H9 (cell line): Measurements from ENCODE around the gene SLC35B2. TPM values are rescaled to one million over a fixed set of nuclear protein-coding genes. Genes with fewer than 3 reads are reported as not detected.

Experiments used
- DNase-seq: peaks from one replicate; pipeline ENCODE4 v3.0.0-alpha.2; 2017
- H2AFZ ChIP-seq: one replicate; pipeline ENCODE4 v1.6.1; 2013; ENCODE audit warnings: mild to moderate bottlenecking, low read length, control low read depth, moderate library complexity
- H2AK5ac ChIP-seq: 2 replicates; pipeline ENCODE4 v1.6.1; 2013; ENCODE audit warnings: low read length, control low read depth, mixed read lengths; ENCODE audit not compliant: insufficient read length
- H2BK120ac ChIP-seq: one replicate; pipeline ENCODE4 v1.6.1; 2013; ENCODE audit warnings: low read depth, mild to moderate bottlenecking, low read length, control low read depth, inconsistent platforms; ENCODE audit not compliant: poor library complexity, severe bottlenecking
- H2BK12ac ChIP-seq: 2 replicates; pipeline ENCODE4 v1.6.1; 2013; ENCODE audit warnings: low read length, control low read depth, mixed read lengths, low read depth; ENCODE audit not compliant: insufficient read length
- H2BK15ac ChIP-seq: 2 replicates; pipeline ENCODE4 v1.6.1; 2013; ENCODE audit warnings: low read depth, low read length, control low read depth
- H2BK20ac ChIP-seq: one replicate; pipeline ENCODE4 v1.6.1; 2013; ENCODE audit warnings: low read depth, mild to moderate bottlenecking, low read length, control low read depth, inconsistent platforms; ENCODE audit not compliant: poor library complexity, severe bottlenecking
- H2BK5ac ChIP-seq: 2 replicates; pipeline ENCODE4 v1.6.1; 2013; ENCODE audit warnings: low read length, control low read depth, mixed read lengths; ENCODE audit not compliant: insufficient read length
- H3K14ac ChIP-seq: 2 replicates; pipeline ENCODE4 v1.6.1; 2013; ENCODE audit warnings: low read length, control low read depth; ENCODE audit not compliant: insufficient read depth
- H3K18ac ChIP-seq: 2 replicates; pipeline ENCODE4 v1.6.1; 2013; ENCODE audit warnings: low read depth, mild to moderate bottlenecking, mixed read lengths, low read length, control low read depth; ENCODE audit not compliant: insufficient read length
- H3K23ac ChIP-seq: 2 replicates; pipeline ENCODE4 v1.6.1; 2013; ENCODE audit warnings: low read length, control low read depth, mixed read lengths, low read depth; ENCODE audit not compliant: insufficient read length
- H3K23me2 ChIP-seq: 2 replicates; pipeline ENCODE4 v1.6.1; 2013; ENCODE audit warnings: low read depth, mild to moderate bottlenecking, mixed read lengths, low read length, control low read depth; ENCODE audit not compliant: insufficient read length, poor library complexity, severe bottlenecking
- H3K27ac ChIP-seq: 2 replicates; pipeline ENCODE4 v1.5.1; 2013; ENCODE audit warnings: low read length, control low read depth, mixed read lengths, low read depth; ENCODE audit not compliant: insufficient read length
- H3K27me3 ChIP-seq: 2 replicates; pipeline ENCODE4 v1.6.1; 2013; ENCODE audit warnings: low read length, control low read depth, inconsistent platforms; ENCODE audit not compliant: insufficient read depth
- H3K4ac ChIP-seq: 2 replicates; pipeline ENCODE4 v1.6.1; 2013; ENCODE audit warnings: low read depth, mild to moderate bottlenecking, control low read depth, inconsistent platforms, low read length, moderate library complexity
- H3K4me1 ChIP-seq: 2 replicates; pipeline ENCODE4 v1.6.1; 2013; ENCODE audit warnings: low read length, control low read depth, inconsistent platforms; ENCODE audit not compliant: insufficient read depth
- H3K4me2 ChIP-seq: 2 replicates; pipeline ENCODE4 v1.6.1; 2013; ENCODE audit warnings: low read length, control low read depth, mixed read lengths; ENCODE audit not compliant: insufficient read length, insufficient read depth
- H3K56ac ChIP-seq: 2 replicates; pipeline ENCODE4 v1.6.1; 2013; ENCODE audit warnings: low read depth, mild to moderate bottlenecking, mixed read lengths, low read length, control low read depth; ENCODE audit not compliant: insufficient read length
- H3K79me1 ChIP-seq: 2 replicates; pipeline ENCODE4 v1.6.1; 2013; ENCODE audit warnings: low read depth, mild to moderate bottlenecking, moderate library complexity, low read length, control low read depth, inconsistent platforms; ENCODE audit not compliant: insufficient read depth, poor library complexity, severe bottlenecking
- H3K79me2 ChIP-seq: 2 replicates; pipeline ENCODE4 v1.6.1; 2013; ENCODE audit warnings: low read length, control low read depth, inconsistent platforms; ENCODE audit not compliant: insufficient read depth
- H3K9ac ChIP-seq: 2 replicates; pipeline ENCODE4 v1.6.1; 2013; ENCODE audit warnings: low read length, control low read depth, mixed read lengths; ENCODE audit not compliant: insufficient read length; ENCODE audit errors: extremely low read depth
- H3K9me3 ChIP-seq: one replicate; pipeline ENCODE4 v1.6.1; 2013; ENCODE audit warnings: low read depth, low read length, inconsistent platforms; ENCODE audit not compliant: control insufficient read depth
- H3T11ph ChIP-seq: one replicate; pipeline ENCODE4 v1.6.1; 2013; ENCODE audit warnings: mild to moderate bottlenecking, low read length, control low read depth, inconsistent platforms
- H4K20me1 ChIP-seq: one replicate; pipeline ENCODE4 v1.6.1; 2013; ENCODE audit not compliant: control insufficient read depth, insufficient read length, insufficient read depth
- H4K5ac ChIP-seq: 2 replicates; pipeline ENCODE4 v1.6.1; 2013; ENCODE audit warnings: low read depth, mild to moderate bottlenecking, mixed read lengths, low read length, control low read depth; ENCODE audit not compliant: insufficient read length
- H4K8ac ChIP-seq: replicated peaks from 2 replicates; pipeline ENCODE4 v1.6.1; 2013; ENCODE audit warnings: low read length, control low read depth, mixed read lengths, low read depth; ENCODE audit not compliant: insufficient read length
- H4K91ac ChIP-seq: 2 replicates; pipeline ENCODE4 v1.6.1; 2013; ENCODE audit warnings: low read depth, mild to moderate bottlenecking, moderate library complexity, mixed read lengths, low read length, control low read depth; ENCODE audit not compliant: insufficient read length
- H3K27ac Mint-ChIP-seq, 3 experiments: 2 replicates in 2 of 3; 3 replicates in 1 of 3; pipeline ENCODE4 v1.8.0; 2020 to 2021; ENCODE audit warnings: mixed read lengths in 3 of 3, mild to moderate bottlenecking in 1 of 3, moderate library complexity in 1 of 3
- H3K27me3 Mint-ChIP-seq: 2 replicates; pipeline ENCODE4 v1.8.0; 2021; ENCODE audit warnings: low read depth, mild to moderate bottlenecking, moderate library complexity, mixed read lengths
- H3K36me3 Mint-ChIP-seq, 3 experiments: 2 replicates in 2 of 3; 3 replicates in 1 of 3; pipeline ENCODE4 v1.8.0; 2020 to 2021; ENCODE audit warnings: low read depth in 3 of 3, mixed read lengths in 3 of 3; ENCODE audit not compliant: insufficient read depth in 1 of 3
- H3K4me1 Mint-ChIP-seq, 2 experiments: 2 replicates each; pipeline ENCODE4 v1.8.0; 2020; ENCODE audit warnings: mixed read lengths in 2 of 2
- H3K4me3 Mint-ChIP-seq, 2 experiments: 2 replicates in 1 of 2; 3 replicates in 1 of 2; pipeline ENCODE4 v1.8.0; 2020 to 2021; ENCODE audit warnings: mild to moderate bottlenecking in 2 of 2, mixed read lengths in 2 of 2, moderate library complexity in 1 of 2
- H3K9me3 Mint-ChIP-seq, 2 experiments: 2 replicates in 1 of 2; 3 replicates in 1 of 2; pipeline ENCODE4 v1.8.0; 2020; ENCODE audit warnings: mild to moderate bottlenecking in 2 of 2, mixed read lengths in 2 of 2, moderate library complexity in 1 of 2
- WGBS: extraction: QIAGEN DNeasy Blood & Tissue Kit; methylation state at CpG from one replicate; pipeline ENCODE4 v1.1.7; 2013; ENCODE audit warnings: missing lambda C conversion rate, low lambda C conversion rate, mixed read lengths; ENCODE audit not compliant: insufficient read length; ENCODE audit errors: extremely low coverage; 5-methylcytosine and 5-hydroxymethylcytosine counted together
- total RNA-seq: library from RNA; stranded (reverse); gene quantifications from 2 replicates; pipeline ENCODE4 v1.2.1, GENCODE V29; 2021
- TF ChIP-seq, protein P1 (sequence below): fragments of 200-600 bp; sonication (generic); conservative IDR thresholded peaks from 3 replicates; pipeline ENCODE4 v1.8.0; 2021; ENCODE audit warnings: antibody characterized with exemption, mild to moderate bottlenecking

The SLC35B2 gene
- total RNA-seq, 1 experiment from 2014 or later: 34.5 TPM

GRCh38 chr6:44221961-44222335 is 35.4 kb downstream of the SLC35B2 start:
- Histone ChIP-seq H2AFZ (no peak overlapping the region), H4K20me1 (peaks cover 2% of the 10 kb centered on the region), H3K27me3 (no peaks in the 10 kb centered on the region), H2BK20ac (no peak overlapping the region), H3K18ac (no peak overlapping the region), H2BK5ac (no peak overlapping the region), H2BK15ac (no peak overlapping the region), H3K79me2 (peaks cover 17% of the 10 kb centered on the region; the same call in 1 of the 2 replicates), H3K4me1 (peaks cover 24% of the 10 kb centered on the region; the same call in 1 of the 2 replicates), H2AK5ac (no peak overlapping the region), H3K14ac (no peak overlapping the region), H4K91ac (no peak overlapping the region), H3K27ac (no peak overlapping the region), H3K9ac (no peak overlapping the region), H3K9me3 (no peaks in the 10 kb centered on the region), H3K79me1 (peaks cover 17% of the 10 kb centered on the region), H2BK12ac (no peak overlapping the region), H3K56ac (no peak overlapping the region), H3T11ph (no peak overlapping the region), H3K23me2 (peaks cover 22% of the 10 kb centered on the region), H3K4me2 (no peak overlapping the region), H4K5ac (no peak overlapping the region), H4K8ac (no peak overlapping the region), H3K4ac (no peak overlapping the region), H3K23ac (no peak overlapping the region), H2BK120ac (no peak overlapping the region)
- DNase-seq: no peak
- Mint-ChIP-seq H3K27me3 (peaks cover 3% of the 10 kb centered on the region), H3K36me3 (peaks cover 0 to 3% (median 2%) of the 10 kb centered on the region in 3 experiments; a peak in 3 of 7 replicates), H3K4me1 (peaks cover 70% of the 10 kb centered on the region in 2 experiments), H3K9me3 (no peaks in the 10 kb centered on the region; a peak in 1 of 5 replicates), H3K4me3 (peak overlapping the region in 1 of 2 experiments; percentile 96; a peak in 3 of 5 replicates), H3K27ac (peak overlapping the region in 1 of 3 experiments; percentile 62; a peak in 2 of 7 replicates)
- TF ChIP-seq, protein P1, sequence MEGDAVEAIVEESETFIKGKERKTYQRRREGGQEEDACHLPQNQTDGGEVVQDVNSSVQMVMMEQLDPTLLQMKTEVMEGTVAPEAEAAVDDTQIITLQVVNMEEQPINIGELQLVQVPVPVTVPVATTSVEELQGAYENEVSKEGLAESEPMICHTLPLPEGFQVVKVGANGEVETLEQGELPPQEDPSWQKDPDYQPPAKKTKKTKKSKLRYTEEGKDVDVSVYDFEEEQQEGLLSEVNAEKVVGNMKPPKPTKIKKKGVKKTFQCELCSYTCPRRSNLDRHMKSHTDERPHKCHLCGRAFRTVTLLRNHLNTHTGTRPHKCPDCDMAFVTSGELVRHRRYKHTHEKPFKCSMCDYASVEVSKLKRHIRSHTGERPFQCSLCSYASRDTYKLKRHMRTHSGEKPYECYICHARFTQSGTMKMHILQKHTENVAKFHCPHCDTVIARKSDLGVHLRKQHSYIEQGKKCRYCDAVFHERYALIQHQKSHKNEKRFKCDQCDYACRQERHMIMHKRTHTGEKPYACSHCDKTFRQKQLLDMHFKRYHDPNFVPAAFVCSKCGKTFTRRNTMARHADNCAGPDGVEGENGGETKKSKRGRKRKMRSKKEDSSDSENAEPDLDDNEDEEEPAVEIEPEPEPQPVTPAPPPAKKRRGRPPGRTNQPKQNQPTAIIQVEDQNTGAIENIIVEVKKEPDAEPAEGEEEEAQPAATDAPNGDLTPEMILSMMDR: no peak
- WGBS: no CpG with 5 or more reads among the region's 2 CpGs
